Smooth muscle cell (in vitro differentiated cells): ENCODE results near the gene MRPL39. TPM values are rescaled to one million over a fixed set of nuclear protein-coding genes. Genes with fewer than 3 reads are reported as not detected.

Experiments used
- DNase-seq: peaks from one replicate; lab custom pipeline; 2025; ENCODE audit not compliant: unreplicated experiment; lab: John Stamatoyannopoulos, UW
- H2AFZ ChIP-seq: fragments of 200-600 bp; sonication (generic); 2 replicates; pipeline ENCODE4 v1.6.0; 2016; ENCODE audit warnings: antibody characterized with exemption, low read depth, mild to moderate bottlenecking
- H3F3A ChIP-seq: fragments of 200-600 bp; sonication (generic); 2 replicates; pipeline ENCODE4 v1.6.0; 2017; ENCODE audit warnings: antibody characterized with exemption, low read depth
- H3K27ac ChIP-seq: fragments of 200-600 bp; sonication (generic); 2 replicates; pipeline ENCODE4 v1.5.1; 2016; ENCODE audit warnings: low read depth, mild to moderate bottlenecking
- H3K27me3 ChIP-seq: fragments of 200-600 bp; sonication (generic); 2 replicates; pipeline ENCODE4 v1.6.1; 2016; ENCODE audit warnings: low read depth, mild to moderate bottlenecking
- H3K36me3 ChIP-seq: fragments of 200-600 bp; sonication (generic); 2 replicates; pipeline ENCODE4 v1.5.1; 2016; ENCODE audit warnings: low read depth
- H3K4me1 ChIP-seq: fragments of 200-600 bp; sonication (generic); 2 replicates; pipeline ENCODE4 v1.5.1; 2016; ENCODE audit warnings: low read depth
- H3K4me2 ChIP-seq: fragments of 200-600 bp; sonication (generic); 2 replicates; pipeline ENCODE4 v1.6.0; 2016; ENCODE audit warnings: mild to moderate bottlenecking
- H3K4me3 ChIP-seq: fragments of 200-600 bp; sonication (generic); 2 replicates; pipeline ENCODE4 v1.5.1; 2016; ENCODE audit warnings: mild to moderate bottlenecking
- H3K79me2 ChIP-seq: fragments of 200-600 bp; sonication (generic); 2 replicates; pipeline ENCODE4 v1.6.0; 2016; ENCODE audit warnings: low read depth, mild to moderate bottlenecking
- H3K9ac ChIP-seq: fragments of 200-600 bp; sonication (generic); 2 replicates; pipeline ENCODE4 v1.6.0; 2016; ENCODE audit warnings: low read depth
- H3K9me3 ChIP-seq: fragments of 200-600 bp; sonication (generic); replicated peaks from 2 replicates; pipeline ENCODE4 v1.5.1; 2016; ENCODE audit warnings: low read depth
- H4K20me1 ChIP-seq: fragments of 200-600 bp; sonication (generic); 2 replicates; pipeline ENCODE4 v1.6.0; 2016; ENCODE audit warnings: low read depth
- CTCF ChIP-seq: fragments of 200-600 bp; sonication (generic); IDR thresholded peaks from 2 replicates; pipeline ENCODE4 v1.5.1; 2017; ENCODE audit warnings: borderline replicate concordance, mild to moderate bottlenecking, antibody characterized with exemption; ENCODE audit not compliant: insufficient read depth, poor library complexity, severe bottlenecking
- WGBS: methylation state at CpG from one replicate; pipeline ENCODE4 v1.1.7; 2016; ENCODE audit warnings: low lambda C conversion rate; 5-methylcytosine and 5-hydroxymethylcytosine counted together
- polyA plus RNA-seq: library from polyadenylated mRNA; unstranded; fragments of >200 nt; fragmentation: Nextera tagmentation; extraction: Ambion mirVana; gene quantifications from 2 replicates; pipeline ENCODE4 v1.2.1, GENCODE V29; 2016
- total RNA-seq: library from RNA; depleted of rRNA; stranded (reverse); fragments of >200 nt; gene quantifications from 2 replicates; pipeline ENCODE4 v1.2.3, GENCODE V29; 2014

Gene MRPL39
- total and polyA plus RNA-seq, 2 experiments from 2014 or later = 48.1 to 62.0 TPM

GRCh38 chr21:25565272-25566211, 41.7 kb downstream of the MRPL39 start:
- no peak for TF ChIP-seq CTCF
- Histone ChIP-seq H3F3A (no peaks in the 10 kb centered on the region), H3K36me3 (no peaks in the 10 kb centered on the region), H3K4me3 (no peak overlapping the region), H3K9me3 (no peaks in the 10 kb centered on the region), H4K20me1 (no peaks in the 10 kb centered on the region), H3K9ac (no peak overlapping the region), H3K79me2 (no peaks in the 10 kb centered on the region), H3K4me2 (no peak overlapping the region), H3K27me3 (peaks cover 3% of the 10 kb centered on the region), H3K4me1 (peaks cover 12% of the 10 kb centered on the region), H2AFZ (no peak overlapping the region), H3K27ac (no peak overlapping the region)
- whole genome bisulfite sequencing = 96% methylated on average over 3 of the region's 3 CpGs
- DNase-seq = no peak

GRCh38 chr21:25564349-25564948, 42.8 kb downstream of the MRPL39 start:
- DNase-seq = no peak
- H3K9ac ChIP-seq = no peak overlapping the region
- H3K4me3 ChIP-seq = no peak overlapping the region
- H3K4me2 ChIP-seq = no peak overlapping the region
- WGBS = 97% methylated on average over 3 of the region's 3 CpGs
- no peaks in the 10 kb centered on the region for H3K36me3 ChIP-seq
- no peaks in the 10 kb centered on the region for H3K79me2 ChIP-seq
- no peaks in the 10 kb centered on the region for H4K20me1 ChIP-seq
- H2AFZ ChIP-seq = no peak overlapping the region
- no peak for TF ChIP-seq CTCF
- no peak overlapping the region for H3K27ac ChIP-seq
- no peaks in the 10 kb centered on the region for H3F3A ChIP-seq
- peaks cover 12% of the 10 kb centered on the region for H3K4me1 ChIP-seq
- peaks cover 3% of the 10 kb centered on the region for H3K27me3 ChIP-seq
- H3K9me3 ChIP-seq = no peaks in the 10 kb centered on the region

GRCh38 chr21:25563361-25564116, 43.7 kb downstream of the MRPL39 start:
- no peaks in the 10 kb centered on the region for H3K79me2 ChIP-seq
- no peaks in the 10 kb centered on the region for H3K9me3 ChIP-seq
- TF ChIP-seq CTCF = no peak
- no peak overlapping the region for H3K4me3 ChIP-seq
- no peak overlapping the region for H3K27ac ChIP-seq
- H3K9ac ChIP-seq = no peak overlapping the region
- H4K20me1 ChIP-seq = no peaks in the 10 kb centered on the region
- no peak overlapping the region for H2AFZ ChIP-seq
- peaks cover 11% of the 10 kb centered on the region for H3K4me1 ChIP-seq
- DNase-seq = no peak
- H3K36me3 ChIP-seq = no peaks in the 10 kb centered on the region
- 91% methylated on average over 3 of the region's 3 CpGs for WGBS
- peaks cover 3% of the 10 kb centered on the region for H3K27me3 ChIP-seq
- no peak overlapping the region for H3K4me2 ChIP-seq
- no peaks in the 10 kb centered on the region for H3F3A ChIP-seq
